Left renal pelvis (tissue), 4 donors: ENCODE data around the gene KRTAP5-8. TPM values are rescaled to one million over a fixed set of nuclear protein-coding genes. Genes with fewer than 3 reads are reported as not detected.
"Not testable (repeated sequence)": the region's sequence is repeated elsewhere in the genome, so short reads cannot be mapped to it uniquely, and the experiment has no call there.

Experiments used
- DNase-seq, 4 donors: peaks; one replicate each; pipeline ENCODE4 v3.0.0-alpha.2; 2013; ENCODE audit warnings: low read depth in 4 of 4, low spot score in 3 of 4
- polyA plus RNA-seq, 4 donors: library from polyadenylated mRNA; unstranded; fragments of 120-200 nt; gene quantifications; one replicate each; pipeline ENCODE4 v1.2.1, GENCODE V29; 2013; ENCODE audit not compliant: insufficient read length in 4 of 4

Gene KRTAP5-8
- polyA plus RNA-seq, 4 donors, result 0.14 to 1.3 (median 0.41) TPM

GRCh38 chr11:71568704-71569349 is 31.0 kb downstream of the KRTAP5-8 start:
- DNase-seq, result no peak

- DNase-seq, result not testable (repeated sequence)
Observed at GRCh38 chr11:71571101-71571850, 33.5 kb downstream of the KRTAP5-8 start.

GRCh38 chr11:71572811-71573210 is 35.0 kb downstream of the KRTAP5-8 start:
- DNase-seq, result no peak

- DNase-seq, result no peak
Observed at GRCh38 chr11:71574418-71574817, 36.6 kb downstream of the KRTAP5-8 start.

- DNase-seq, result no peak
Observed at GRCh38 chr11:71575723-71576424, 38.0 kb downstream of the KRTAP5-8 start.

GRCh38 chr11:71576688-71577465 is 39.1 kb downstream of the KRTAP5-8 start:
- not testable (repeated sequence) for DNase-seq

GRCh38 chr11:71577469-71578004 is 39.7 kb downstream of the KRTAP5-8 start:
- DNase-seq, result no peak

- not testable (repeated sequence) for DNase-seq
Observed at GRCh38 chr11:71579513-71579912, 41.7 kb downstream of the KRTAP5-8 start.

- DNase-seq, result no peak
Observed at GRCh38 chr11:71580057-71581003, 42.5 kb downstream of the KRTAP5-8 start.

- DNase-seq, result no peak
Observed at GRCh38 chr11:71581826-71582225, 44.0 kb downstream of the KRTAP5-8 start.

GRCh38 chr11:71582309-71582895 is 44.6 kb downstream of the KRTAP5-8 start, which contains the start of gene KRTAP5-11:
TSS of gene KRTAP5-11 (minus strand) at chr11:71582875. CDS start at chr11:71582837, 38 bp downstream.
- no peak for DNase-seq

GRCh38 chr11:71582969-71583368 is 45.1 kb downstream of the KRTAP5-8 start:
- DNase-seq, result not testable (repeated sequence)

GRCh38 chr11:71585673-71586072 is 47.8 kb downstream of the KRTAP5-8 start:
- not testable (repeated sequence) for DNase-seq

- DNase-seq, result not testable (repeated sequence)
Observed at GRCh38 chr11:71588314-71588713, 50.5 kb downstream of the KRTAP5-8 start.

Other genes with a start within 250 kb of the KRTAP5-8 start
- 10 to 100 TPM; 21.6 to 40.4 (median 37.7) TPM for gene DHCR7, start 89.6 kb upstream of the KRTAP5-8 start, polyA plus RNA-seq
- gene NADSYN1, start 84.8 kb upstream of the KRTAP5-8 start, polyA plus RNA-seq, result 10 to 100 TPM; 27.3 to 63.3 (median 37.5) TPM
- under 1 TPM in 1 of 4 donors, not detected in 3; 0.20 TPM for gene KRTAP5-7, start 10.8 kb upstream of the KRTAP5-8 start, polyA plus RNA-seq
- under 1 TPM in 3 of 4 donors, not detected in 1; 0.25 to 0.95 (median 0.27) TPM for gene KRTAP5-9, start 10.4 kb downstream of the KRTAP5-8 start, polyA plus RNA-seq
- gene KRTAP5-10, start 27.5 kb downstream of the KRTAP5-8 start, polyA plus RNA-seq, result under 1 TPM in 2 of 4 donors, not detected in 2; 0.20 to 0.26 TPM
- under 1 TPM in 2 of 4 donors, not detected in 2; 0.29 to 0.35 TPM for gene KRTAP5-11, start 44.9 kb downstream of the KRTAP5-8 start, polyA plus RNA-seq